HG03064 (cell line): Measurements from ENCODE around the gene SH3RF1.

Experiments
- ATAC-seq: cut with Tn5 transposase; IDR thresholded peaks from one replicate; pipeline ENCODE4 v1.9.1; 2021; ENCODE audit warnings: low read depth; ENCODE audit not compliant: unreplicated experiment

Gene SH3RF1

DNA sequence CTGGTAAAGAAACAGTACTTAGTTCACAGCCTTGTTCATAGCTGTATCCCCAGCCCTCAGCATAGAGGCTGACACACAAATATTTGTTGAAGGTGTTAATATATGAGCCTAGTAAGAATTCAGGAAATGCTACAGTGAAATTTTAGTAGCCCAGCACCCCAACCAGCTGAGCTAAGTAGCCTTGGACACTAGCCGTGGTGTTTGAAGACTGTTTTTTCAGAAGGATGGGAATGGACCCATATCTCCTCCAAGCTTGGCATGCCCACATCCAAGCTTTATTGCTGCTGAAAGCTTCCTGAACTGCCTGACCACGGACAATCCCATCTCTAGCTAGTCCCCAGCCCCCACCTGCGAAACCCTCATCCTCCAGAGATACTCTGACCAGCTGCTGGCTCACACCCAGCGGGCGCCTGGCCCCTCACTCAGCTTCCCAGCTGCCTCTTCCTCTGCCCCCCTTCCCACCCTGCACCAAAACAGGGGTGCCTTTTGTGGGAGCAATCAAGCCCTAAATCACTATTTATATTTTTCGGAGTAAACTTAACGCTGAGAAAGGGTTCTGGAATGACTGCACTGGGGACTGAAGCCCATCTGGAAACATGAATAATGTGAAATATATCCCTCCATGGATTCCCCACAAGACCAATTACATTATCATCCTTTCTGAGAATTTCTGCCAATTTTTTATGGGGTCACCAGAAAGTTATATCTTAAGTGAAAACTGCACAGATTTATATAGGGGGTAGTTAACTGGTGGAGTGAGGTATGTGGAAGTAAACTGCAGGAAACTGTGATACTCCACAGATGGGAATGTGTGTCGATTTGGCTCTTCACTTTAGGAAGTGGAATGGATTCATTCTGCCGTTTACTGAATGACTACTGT lies 219.6 kb downstream of the SH3RF1 start:
- ATAC-seq: no peak

DNA sequence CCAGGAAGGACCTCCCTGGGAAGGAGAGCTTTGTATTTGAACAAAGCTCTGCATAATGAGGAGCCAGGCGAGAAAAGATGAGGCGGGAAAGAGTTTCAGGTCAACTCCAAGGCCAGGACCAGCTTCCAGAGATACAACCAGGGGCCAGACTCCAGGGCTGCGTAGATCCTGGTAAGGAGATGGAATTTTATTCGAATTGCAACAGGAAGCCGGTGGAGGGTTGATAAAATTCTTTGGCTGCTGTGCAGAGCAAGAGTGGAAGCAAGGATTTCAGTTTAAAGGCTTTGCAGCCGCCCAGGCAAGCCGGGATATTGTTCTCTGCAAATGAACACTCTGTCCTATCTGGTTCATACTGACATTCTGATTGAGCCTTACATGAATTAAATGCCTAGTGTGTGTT lies 220.5 kb downstream of the SH3RF1 start:
- no peak for ATAC-seq

DNA sequence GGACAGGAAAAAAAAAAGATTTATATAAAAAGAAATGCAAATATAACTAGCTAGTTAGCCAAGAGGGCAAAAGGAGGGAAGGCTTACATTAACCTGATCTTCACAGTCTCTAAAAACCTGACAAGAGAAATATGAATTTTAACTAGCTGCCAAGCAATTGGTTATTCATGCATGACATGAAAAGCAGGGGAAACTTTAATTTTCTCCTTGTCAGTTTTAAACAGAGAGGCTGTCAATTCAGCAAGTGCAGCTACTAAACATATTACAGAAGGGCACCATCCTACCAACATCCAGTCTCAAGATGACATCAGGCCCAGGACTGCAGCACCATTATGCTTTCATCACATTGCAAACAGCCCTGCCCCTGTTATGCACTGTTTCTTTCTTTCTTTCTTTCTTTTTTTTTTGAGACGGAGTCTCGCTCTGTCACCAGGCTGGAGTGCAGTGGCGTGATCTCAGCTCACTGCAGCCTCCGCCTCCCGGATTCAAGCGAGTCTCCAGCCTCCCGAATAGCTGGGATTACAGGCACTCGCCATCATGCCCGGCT lies 221.8 kb downstream of the SH3RF1 start:
- no peak for ATAC-seq

DNA sequence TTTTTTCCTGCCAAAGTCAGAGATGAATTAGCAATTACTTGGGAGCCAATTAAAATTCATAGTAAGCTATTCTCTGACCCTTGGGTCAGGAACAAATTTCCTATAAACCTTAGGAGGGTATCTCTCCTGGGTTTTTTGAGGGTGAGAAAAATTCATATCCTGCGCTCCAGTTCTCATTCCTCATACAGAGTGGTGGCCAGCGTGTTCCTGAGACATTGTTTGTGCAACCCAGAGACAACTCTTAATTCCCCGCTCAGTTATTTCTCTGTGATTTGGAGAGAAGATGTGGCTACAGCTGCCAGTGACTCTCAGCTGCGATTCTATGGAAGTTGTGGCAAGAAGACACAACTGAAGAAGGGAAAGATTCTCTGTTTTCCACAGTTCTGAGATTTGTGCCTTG lies 222.8 kb downstream of the SH3RF1 start:
- no peak for ATAC-seq

DNA sequence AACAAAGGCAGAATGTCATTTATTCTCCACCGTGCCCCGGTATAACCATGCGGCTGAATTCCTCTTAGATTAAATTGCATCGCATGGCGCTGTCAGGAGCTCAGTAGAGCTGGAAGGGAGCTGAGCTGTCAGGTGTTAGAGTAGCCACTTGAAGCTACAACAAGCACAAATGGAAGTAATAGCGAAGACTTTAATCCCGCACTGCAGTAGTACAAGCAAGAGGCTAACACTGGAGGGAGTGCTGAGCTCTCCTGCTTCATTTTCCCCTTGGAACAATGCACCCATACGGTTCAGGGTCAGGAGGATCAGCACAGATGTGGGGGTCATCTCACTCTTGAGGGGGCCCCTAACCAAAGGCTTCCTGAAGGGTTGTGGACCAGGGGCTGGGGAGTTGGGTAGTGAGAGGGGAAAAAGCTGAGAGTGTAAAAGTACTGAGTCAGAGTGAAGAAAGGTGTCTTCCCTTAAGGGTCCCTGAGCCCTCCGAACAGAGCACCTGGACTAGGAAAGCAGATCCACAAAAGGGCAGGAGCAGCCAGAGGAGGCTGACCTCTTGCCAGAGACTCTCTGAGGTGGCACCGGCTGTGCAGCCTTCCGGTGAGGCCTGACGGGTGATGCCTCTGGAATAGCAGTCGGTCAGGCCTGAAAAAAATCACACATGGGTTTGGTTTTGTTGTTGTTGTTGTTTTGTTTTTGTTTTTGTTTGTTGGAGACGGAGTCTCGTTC lies 224.7 kb downstream of the SH3RF1 start:
- no peak for ATAC-seq

DNA sequence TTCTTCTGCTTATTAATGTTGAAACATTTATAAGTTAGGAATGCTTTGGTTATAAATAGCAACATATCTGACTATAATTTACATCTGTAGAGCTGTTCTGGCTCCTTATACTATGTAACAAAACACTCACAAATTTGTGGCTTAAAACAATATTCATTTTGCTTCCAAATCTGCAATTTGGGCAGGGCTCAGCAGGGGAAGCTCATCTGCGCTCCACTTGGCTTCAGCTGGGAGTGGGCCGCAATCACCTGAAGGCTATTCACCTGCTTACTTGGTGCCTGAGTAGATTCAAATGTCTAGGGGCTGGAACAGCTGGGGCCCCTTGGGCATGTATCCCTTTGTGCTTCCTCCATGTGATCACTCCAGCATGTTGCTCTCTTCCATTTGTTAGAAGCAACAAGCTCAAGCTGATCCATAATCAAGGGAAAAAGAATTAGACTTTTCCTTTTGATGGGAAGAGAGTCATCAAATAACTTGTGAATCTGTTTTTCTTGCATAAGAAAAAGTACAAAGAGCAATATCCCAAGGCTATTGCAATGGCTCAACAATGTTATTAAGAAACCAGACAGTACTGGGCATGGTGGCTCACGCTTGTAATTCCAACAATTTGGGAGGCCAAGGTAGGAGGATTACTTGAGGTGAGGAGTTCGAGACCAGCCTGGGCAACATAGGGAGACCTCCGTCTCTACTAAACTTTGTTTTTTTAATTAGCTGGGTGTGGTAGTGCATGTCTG lies 225.9 kb downstream of the SH3RF1 start:
- no peak for ATAC-seq
